Parathyroid adenoma (tissue), 2 donors: ENCODE data around the gene MRM3.
"Not testable (repeated sequence)": the region's sequence is repeated elsewhere in the genome, so short reads cannot be mapped to it uniquely, and the experiment has no call there.

Source experiments
- H2AFZ ChIP-seq: fragments of 300-600 bp; sonication (generic); one replicate; pipeline ENCODE4 v1.7.0; 2017; ENCODE audit warnings: antibody characterized with exemption, mild to moderate bottlenecking
- H3K27ac ChIP-seq: fragments of 300-600 bp; sonication (generic); one replicate; pipeline ENCODE4 v1.7.0; 2017
- H3K27me3 ChIP-seq: fragments of 300-600 bp; sonication (generic); one replicate; pipeline ENCODE4 v1.7.0; 2017; ENCODE audit warnings: low read length; ENCODE audit not compliant: control insufficient read depth, insufficient read depth
- H3K36me3 ChIP-seq: fragments of 300-600 bp; sonication (generic); one replicate; pipeline ENCODE4 v1.7.0; 2017; ENCODE audit warnings: low read length; ENCODE audit not compliant: control insufficient read depth, insufficient read depth
- H3K4me1 ChIP-seq: fragments of 300-600 bp; sonication (generic); one replicate; pipeline ENCODE4 v1.7.0; 2017; ENCODE audit warnings: control low read depth
- H3K4me2 ChIP-seq: fragments of 300-600 bp; sonication (generic); one replicate; pipeline ENCODE4 v1.7.0; 2017; ENCODE audit warnings: low read length
- H3K4me3 ChIP-seq: fragments of 300-600 bp; sonication (generic); one replicate; pipeline ENCODE4 v1.7.0; 2017; ENCODE audit warnings: low read depth, low read length
- H3K79me2 ChIP-seq: fragments of 300-600 bp; sonication (generic); one replicate; pipeline ENCODE4 v1.7.0; 2017; ENCODE audit warnings: control low read depth
- H3K9ac ChIP-seq: fragments of 300-600 bp; sonication (generic); one replicate; pipeline ENCODE4 v1.7.0; 2017; ENCODE audit warnings: mild to moderate bottlenecking
- H3K9me3 ChIP-seq: fragments of 300-600 bp; sonication (generic); one replicate; pipeline ENCODE4 v1.7.0; 2017; ENCODE audit warnings: low read length; ENCODE audit not compliant: control insufficient read depth
- CTCF ChIP-seq: fragments of 300-600 bp; sonication (generic); IDR thresholded peaks from one replicate; pipeline ENCODE4 v1.7.0; 2017; ENCODE audit warnings: antibody characterized with exemption, mild to moderate bottlenecking
- donor health status: primary hyperparathyroidism.

MRM3 gene

DNA sequence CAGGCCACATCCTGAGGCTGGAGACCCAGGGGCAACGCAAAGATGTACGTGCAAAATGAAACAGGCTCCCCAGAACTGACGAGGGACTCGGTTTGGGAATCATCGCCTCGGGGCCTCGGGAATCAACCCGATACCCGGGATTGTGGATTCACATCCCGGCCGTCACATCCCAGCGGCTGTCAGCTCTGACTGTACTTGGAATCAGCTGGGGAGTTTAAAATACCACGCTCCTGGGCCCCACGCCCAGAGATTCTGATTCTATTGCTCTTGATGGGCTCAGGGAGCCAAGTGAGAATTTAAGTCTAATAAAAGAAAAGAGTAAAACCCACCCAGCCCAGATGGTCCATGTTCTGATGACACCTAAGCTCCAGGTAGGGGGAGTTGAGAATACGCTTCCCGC is 42.2 kb downstream of the MRM3 start:
- Histone ChIP-seq H3K4me3 (no peak overlapping the region), H3K27me3 (no peaks in the 10 kb centered on the region), H2AFZ (no peak overlapping the region), H3K79me2 (no peaks in the 10 kb centered on the region), H3K4me1 (no peaks in the 10 kb centered on the region), H3K9ac (no peak overlapping the region), H3K4me2 (no peak overlapping the region), H3K9me3 (no peaks in the 10 kb centered on the region), H3K36me3 (no peaks in the 10 kb centered on the region), H3K27ac (no peak overlapping the region)
- no peak for TF ChIP-seq CTCF

GRCh38 chr17:825216-825615 is 43.1 kb downstream of the MRM3 start:
- Histone ChIP-seq H3K4me3 (no peak overlapping the region), H3K27me3 (no peaks in the 10 kb centered on the region), H3K79me2 (no peaks in the 10 kb centered on the region), H3K36me3 (no peaks in the 10 kb centered on the region), H3K9ac (no peak overlapping the region), H3K9me3 (no peaks in the 10 kb centered on the region), H3K4me1 (no peaks in the 10 kb centered on the region), H3K27ac (no peak overlapping the region), H3K4me2 (no peak overlapping the region), H2AFZ (no peak overlapping the region)
- TF ChIP-seq CTCF: no peak

DNA sequence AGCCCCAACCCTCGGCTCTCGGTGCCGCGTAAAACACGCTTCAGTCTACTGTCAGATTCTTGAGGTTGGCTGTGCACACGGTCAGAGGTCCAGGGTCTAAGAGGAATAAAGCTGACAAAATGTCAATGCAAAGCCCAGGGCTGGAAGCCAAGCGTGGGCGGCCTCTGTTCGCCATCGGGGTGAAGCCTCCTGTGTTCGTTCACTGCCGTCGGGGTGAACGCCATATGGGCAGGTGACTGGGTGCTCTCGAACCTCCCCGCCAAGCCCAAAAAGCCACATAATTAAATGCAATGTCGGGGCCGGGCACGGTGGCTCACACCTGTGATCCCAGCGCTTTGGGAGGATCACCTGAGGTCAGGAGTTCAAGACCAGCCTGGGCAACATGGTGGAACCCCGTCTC is 44.6 kb downstream of the MRM3 start:
- Histone ChIP-seq H3K4me1 (no peaks in the 10 kb centered on the region), H3K9ac (no peak overlapping the region), H3K4me3 (no peak overlapping the region), H3K9me3 (no peaks in the 10 kb centered on the region), H3K27ac (no peak overlapping the region), H3K4me2 (no peak overlapping the region), H3K27me3 (no peaks in the 10 kb centered on the region), H3K79me2 (no peaks in the 10 kb centered on the region), H2AFZ (no peak overlapping the region), H3K36me3 (no peaks in the 10 kb centered on the region)
- TF ChIP-seq CTCF: no peak

- TF ChIP-seq CTCF: no peak
- Histone ChIP-seq H3K36me3 (no peaks in the 10 kb centered on the region), H2AFZ (no peak overlapping the region), H3K27me3 (no peaks in the 10 kb centered on the region), H3K79me2 (no peaks in the 10 kb centered on the region), H3K4me2 (no peak overlapping the region), H3K9me3 (no peaks in the 10 kb centered on the region), H3K4me3 (no peak overlapping the region), H3K27ac (no peak overlapping the region), H3K9ac (no peak overlapping the region), H3K4me1 (no peaks in the 10 kb centered on the region)
Measured at GRCh38 chr17:828761-829160, 46.6 kb downstream of the MRM3 start.

- H3K4me3 ChIP-seq, H3K9ac ChIP-seq, H2AFZ ChIP-seq, H3K4me1 ChIP-seq, H3K4me2 ChIP-seq, H3K79me2 ChIP-seq, H3K9me3 ChIP-seq, H3K27me3 ChIP-seq, H3K36me3 ChIP-seq, H3K27ac ChIP-seq: not testable (repeated sequence)
Measured at GRCh38 chr17:829614-830013, 47.5 kb downstream of the MRM3 start.
